Erythroblast (primary cell): ENCODE measurements around the gene HSF4.

Experiments used
- GATA1 ChIP-seq: IDR thresholded peaks from 2 replicates; pipeline ENCODE4 v1.6.1; 2011; ENCODE audit warnings: low read depth, mild to moderate bottlenecking, control low read depth, low read length, moderate library complexity
- POLR2A ChIP-seq: IDR thresholded peaks from 2 replicates; pipeline ENCODE4 v1.6.1; 2011; ENCODE audit warnings: mild to moderate bottlenecking, low read length

DNA sequence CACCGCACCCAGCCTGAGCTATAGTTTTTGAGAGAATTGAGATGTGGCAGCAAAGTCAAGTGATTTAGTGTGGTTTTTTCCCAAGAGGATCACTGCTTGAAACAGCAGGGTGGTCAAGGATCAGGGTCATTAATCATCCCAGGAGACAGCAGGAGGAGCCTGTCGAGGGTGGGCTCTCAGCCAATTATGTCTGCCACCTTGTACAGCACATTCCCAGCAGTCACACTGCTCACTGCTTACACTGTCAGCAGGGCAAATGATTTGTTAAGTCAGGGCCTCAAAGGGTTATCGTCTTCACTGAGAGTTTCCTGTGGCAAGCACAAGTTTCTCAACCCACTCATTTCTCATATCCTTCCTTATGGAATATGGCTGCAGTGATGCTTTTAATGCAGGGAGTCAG, 26.9 kb upstream of the HSF4 start:
- TF ChIP-seq POLR2A (no peak), GATA1 (no peak)
